ENCODE measurements around the gene VANGL2.

Gene VANGL2

GRCh38 chr1:160446945-160447600 is 46.7 kb downstream of the VANGL2 start:
- H3K27ac Mint-ChIP-seq = no peak overlapping the region
- TF ChIP-seq, protein P1, sequence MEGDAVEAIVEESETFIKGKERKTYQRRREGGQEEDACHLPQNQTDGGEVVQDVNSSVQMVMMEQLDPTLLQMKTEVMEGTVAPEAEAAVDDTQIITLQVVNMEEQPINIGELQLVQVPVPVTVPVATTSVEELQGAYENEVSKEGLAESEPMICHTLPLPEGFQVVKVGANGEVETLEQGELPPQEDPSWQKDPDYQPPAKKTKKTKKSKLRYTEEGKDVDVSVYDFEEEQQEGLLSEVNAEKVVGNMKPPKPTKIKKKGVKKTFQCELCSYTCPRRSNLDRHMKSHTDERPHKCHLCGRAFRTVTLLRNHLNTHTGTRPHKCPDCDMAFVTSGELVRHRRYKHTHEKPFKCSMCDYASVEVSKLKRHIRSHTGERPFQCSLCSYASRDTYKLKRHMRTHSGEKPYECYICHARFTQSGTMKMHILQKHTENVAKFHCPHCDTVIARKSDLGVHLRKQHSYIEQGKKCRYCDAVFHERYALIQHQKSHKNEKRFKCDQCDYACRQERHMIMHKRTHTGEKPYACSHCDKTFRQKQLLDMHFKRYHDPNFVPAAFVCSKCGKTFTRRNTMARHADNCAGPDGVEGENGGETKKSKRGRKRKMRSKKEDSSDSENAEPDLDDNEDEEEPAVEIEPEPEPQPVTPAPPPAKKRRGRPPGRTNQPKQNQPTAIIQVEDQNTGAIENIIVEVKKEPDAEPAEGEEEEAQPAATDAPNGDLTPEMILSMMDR (IDR thresholded peaks at IDR 0.05) = no peak
- DNase-seq = no peak

DNA sequence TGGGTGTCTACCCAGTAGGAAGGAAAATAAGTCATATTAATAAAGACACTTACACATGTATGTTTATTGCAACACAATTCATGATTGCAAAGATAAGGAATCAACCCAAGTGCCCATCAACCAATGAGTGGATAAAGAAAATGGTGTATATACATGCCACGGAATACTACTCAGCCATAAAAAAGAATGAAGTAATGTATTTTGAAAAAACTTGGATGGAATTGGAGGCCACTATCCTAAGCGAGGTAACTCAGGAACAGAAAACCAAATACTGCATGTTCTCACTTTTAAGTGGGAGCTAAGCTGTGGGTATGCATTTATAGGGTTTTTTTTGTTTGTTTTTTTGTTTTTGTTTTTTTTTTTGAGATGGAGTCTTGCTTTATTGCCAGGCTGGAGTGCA is 49.1 kb downstream of the VANGL2 start:
- H3K4me1 Mint-ChIP-seq = no peaks in the 10 kb centered on the region
- TF ChIP-seq, protein P1 (IDR thresholded peaks at IDR 0.05) = no peak
- no peaks in the 10 kb centered on the region for H3K36me3 Mint-ChIP-seq (ENCODE audit: low read depth)
- H3K27ac Mint-ChIP-seq = no peak overlapping the region
- H3K9me3 Mint-ChIP-seq = no peaks in the 10 kb centered on the region
- no peak overlapping the region for H3K4me3 Mint-ChIP-seq
- peaks cover 6% of the 10 kb centered on the region for H3K27me3 Mint-ChIP-seq (ENCODE audit: low read depth, poor library complexity)
- DNase-seq = no peak

More at GRCh38 chr1:160446945-160447600, 46.7 kb downstream of the VANGL2 start:
- Mint-ChIP-seq H3K4me3 (no peak overlapping the region), H3K4me1 (no peaks in the 10 kb centered on the region), H3K9me3 (no peaks in the 10 kb centered on the region), H3K27me3 (ENCODE audit: low read depth, poor library complexity) (peaks cover 6% of the 10 kb centered on the region), H3K36me3 (ENCODE audit: low read depth) (no peaks in the 10 kb centered on the region)

- no peak for DNase-seq
- Mint-ChIP-seq H3K36me3 (ENCODE audit: low read depth) (no peaks in the 10 kb centered on the region), H3K27me3 (ENCODE audit: low read depth, poor library complexity) (peaks cover 9% of the 10 kb centered on the region), H3K9me3 (no peaks in the 10 kb centered on the region), H3K27ac (no peak overlapping the region), H3K4me3 (no peak overlapping the region), H3K4me1 (no peaks in the 10 kb centered on the region)
- TF ChIP-seq, protein P1 (IDR thresholded peaks at IDR 0.05) = no peak
Observed at GRCh38 chr1:160451119-160451858, 50.9 kb downstream of the VANGL2 start.

- Mint-ChIP-seq H3K27ac (no peak overlapping the region), H3K4me3 (no peak overlapping the region), H3K27me3 (ENCODE audit: low read depth, poor library complexity) (peaks cover 3% of the 10 kb centered on the region), H3K4me1 (no peaks in the 10 kb centered on the region), H3K36me3 (ENCODE audit: low read depth) (no peaks in the 10 kb centered on the region), H3K9me3 (no peaks in the 10 kb centered on the region)
- DNase-seq = no peak
- TF ChIP-seq, protein P1 (IDR thresholded peaks at IDR 0.05) = no peak
Observed at GRCh38 chr1:160451859-160452232, 51.5 kb downstream of the VANGL2 start.

DNA sequence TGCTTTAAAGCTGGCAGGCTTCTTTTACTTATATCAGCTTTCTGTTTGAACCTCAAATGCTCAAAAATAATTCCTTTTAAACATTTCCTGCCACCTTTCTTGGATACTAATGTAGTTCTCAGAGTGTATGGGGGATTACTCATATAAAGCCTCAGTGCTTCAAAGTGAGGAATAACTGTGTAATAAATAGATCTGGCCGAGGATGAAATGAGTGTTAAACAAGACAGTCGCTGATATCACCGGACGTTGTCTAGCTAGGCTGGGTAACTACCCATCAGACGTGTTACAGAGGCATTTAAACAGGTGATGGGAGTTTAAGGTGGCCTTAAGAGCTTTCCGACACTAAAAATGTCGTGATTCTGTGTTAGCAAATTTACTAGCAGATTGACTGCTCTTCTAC is 53.1 kb downstream of the VANGL2 start:
- Mint-ChIP-seq H3K4me3 (no peak overlapping the region), H3K4me1 (peaks cover 2% of the 10 kb centered on the region), H3K27ac (no peak overlapping the region), H3K9me3 (no peaks in the 10 kb centered on the region), H3K27me3 (ENCODE audit: low read depth, poor library complexity) (peaks cover 3% of the 10 kb centered on the region), H3K36me3 (ENCODE audit: low read depth) (no peaks in the 10 kb centered on the region)
- TF ChIP-seq, protein P1 (IDR thresholded peaks at IDR 0.05) = no peak
- DNase-seq = no peak
